B cell (primary cell): Measurements from ENCODE around the gene FLNB. TPM values are rescaled to one million over a fixed set of nuclear protein-coding genes. Genes with fewer than 3 reads are reported as not detected.

Experiments used
- ATAC-seq: fragments of 200-7000 bp; cut with Tn5 transposase; one replicate; pipeline ENCODE4 v1.10.0; 2021; ENCODE audit warnings: low read depth, mild to moderate bottlenecking, moderate number of reproducible peaks, moderate library complexity
- CTCF ChIA-PET: fragments of 350-600 bp; sonication (Branson Sonifier 250); formaldehyde crosslinking; loops from one replicate; lab custom pipeline; 2021; ENCODE audit warnings: antibody characterized with exemption, inconsistent platforms; lab: Charles Lee
- POLR2A ChIA-PET: fragments of 350-600 bp; sonication (Branson Sonifier 250); formaldehyde crosslinking; loops from one replicate; lab custom pipeline; 2021; ENCODE audit warnings: antibody characterized with exemption; lab: Charles Lee
- DNase-seq: peaks from one replicate; pipeline ENCODE4 v3.0.0; 2013
- H2AFZ ChIP-seq: 2 replicates; pipeline ENCODE4 v1.6.1; 2012; ENCODE audit warnings: mild to moderate bottlenecking, low read depth, low read length; ENCODE audit not compliant: insufficient read depth, poor library complexity, severe bottlenecking
- H3K27ac ChIP-seq, 2 donors: 1 replicate in 1 of 2; 2 replicates in 1 of 2; pipeline ENCODE4 v1.5.1; 2012 to 2013; ENCODE audit warnings: low read length in 2 of 2, mild to moderate bottlenecking in 2 of 2, moderate library complexity in 1 of 2
- H3K27me3 ChIP-seq, 4 experiments: fragments of 200-600 bp in 1 of 4; sonication (generic) in 1 of 4; replicated peaks in 1 of 4; 1 replicate in 2 of 4; 2 replicates in 2 of 4; pipeline versions ENCODE4 v1.6.1 to v1.7.0; 2013 to 2016; ENCODE audit warnings: low read length in 3 of 4, mild to moderate bottlenecking in 2 of 4, mixed read lengths in 1 of 4, moderate library complexity in 1 of 4; ENCODE audit not compliant: insufficient read depth in 4 of 4, control insufficient read depth in 3 of 4; ENCODE audit errors: control extremely low read depth in 1 of 4
- H3K36me3 ChIP-seq, 2 experiments: replicated peaks in 1 of 2; 1 replicate in 1 of 2; 2 replicates in 1 of 2; pipeline versions ENCODE4 v1.6.1 to v1.7.1; 2013; ENCODE audit warnings: low read length in 1 of 2; ENCODE audit not compliant: insufficient read depth in 2 of 2, control insufficient read depth in 1 of 2; ENCODE audit errors: control extremely low read depth in 1 of 2, extremely low read depth in 1 of 2
- H3K4me1 ChIP-seq, 2 donors: fragments of 200-600 bp in 1 of 2; sonication (generic) in 1 of 2; 1 replicate in 1 of 2; 2 replicates in 1 of 2; pipeline versions ENCODE4 v1.5.1 to v1.6.1; 2013 to 2017; ENCODE audit warnings: low read length in 2 of 2; ENCODE audit not compliant: control insufficient read depth in 2 of 2, insufficient read depth in 2 of 2
- H3K4me2 ChIP-seq: replicated peaks from 2 replicates; pipeline ENCODE3; 2012; ENCODE audit warnings: mild to moderate bottlenecking, low read depth, low read length; ENCODE audit not compliant: poor library complexity, severe bottlenecking
- H3K4me3 ChIP-seq, 5 experiments: fragments of 200-600 bp in 1 of 5; sonication (generic) in 1 of 5; 1 replicate in 3 of 5; 2 replicates in 2 of 5; pipeline versions ENCODE4 v1.5.1 to v1.7.0; 2011 to 2016; ENCODE audit warnings: low read length in 4 of 5, mild to moderate bottlenecking in 4 of 5, low read depth in 2 of 5, control low read depth in 1 of 5, moderate library complexity in 1 of 5; ENCODE audit not compliant: insufficient read depth in 1 of 5; ENCODE audit errors: control extremely low read depth in 1 of 5, extremely low read depth in 1 of 5
- H3K79me2 ChIP-seq: fragments of 200-600 bp; sonication (generic); one replicate; pipeline ENCODE4 v1.6.0; 2016; ENCODE audit warnings: low read length; ENCODE audit not compliant: control insufficient read depth, insufficient read depth
- H3K9ac ChIP-seq: fragments of 200-600 bp; sonication (generic); 2 replicates; pipeline ENCODE4 v1.6.1; 2017; ENCODE audit warnings: mild to moderate bottlenecking, low read length, moderate library complexity
- H3K9me3 ChIP-seq, 3 donors: one replicate each; pipeline versions ENCODE4 v1.6.1 to v1.7.1; 2013; ENCODE audit warnings: low read length in 2 of 3; ENCODE audit not compliant: control insufficient read depth in 2 of 3, insufficient read depth in 1 of 3; ENCODE audit errors: control extremely low read depth in 1 of 3
- H4K20me1 ChIP-seq: 2 replicates; pipeline ENCODE4 v1.6.0; 2012; ENCODE audit warnings: mild to moderate bottlenecking, low read length; ENCODE audit not compliant: insufficient read depth, control insufficient read depth, poor library complexity, severe bottlenecking
- H3K27ac Mint-ChIP-seq: one replicate; pipeline ENCODE4 v1.8.0; 2021; ENCODE audit warnings: mixed read lengths
- H3K27me3 Mint-ChIP-seq: one replicate; pipeline ENCODE4 v1.8.0; 2021; ENCODE audit warnings: mixed read lengths
- H3K4me1 Mint-ChIP-seq: one replicate; pipeline ENCODE4 v1.8.0; 2021; ENCODE audit warnings: mixed read lengths
- H3K4me3 Mint-ChIP-seq: one replicate; pipeline ENCODE4 v1.8.0; 2021; ENCODE audit warnings: mixed read lengths
- H3K9me3 Mint-ChIP-seq: one replicate; pipeline ENCODE4 v1.8.0; 2022; ENCODE audit warnings: mixed read lengths; ENCODE audit not compliant: insufficient read depth
- EZH2 ChIP-seq: IDR thresholded peaks from 2 replicates; pipeline ENCODE4 v1.6.1; 2012; ENCODE audit warnings: borderline replicate concordance, low read depth, mild to moderate bottlenecking, moderate library complexity, low read length; ENCODE audit not compliant: insufficient read depth, poor library complexity, severe bottlenecking
- WGBS: methylation state at CpG from one replicate; pipeline ENCODE4 v1.1.5; 2013; ENCODE audit warnings: missing lambda C conversion rate; ENCODE audit not compliant: insufficient coverage; 5-methylcytosine and 5-hydroxymethylcytosine counted together
- intact Hi-C: fragments of 100-400 bp; cut with micrococcal nuclease; formaldehyde crosslinking; loops from one replicate; pipeline ENCODE4 v1.10.0; 2022
- polyA plus RNA-seq: library from polyadenylated mRNA; depleted of rRNA; stranded (reverse); fragments of >200 nt; gene quantifications from 2 replicates; pipeline ENCODE4 v1.2.3, GENCODE V29; 2012
- total RNA-seq, 2 donors: library from RNA; stranded (reverse); fragments of 120-200 nt in 1 of 2; gene quantifications; 1 replicate in 1 of 2; 2 replicates in 1 of 2; pipeline versions ENCODE4 v1.2.3 to v1.2.4, GENCODE V29; 2013 to 2022
- TF ChIP-seq, protein P1 (sequence below): fragments of 200-600 bp; IDR thresholded peaks from one replicate; pipeline ENCODE4 v1.8.0; 2022; ENCODE audit warnings: antibody characterized with exemption, mild to moderate bottlenecking

FLNB gene
- total and polyA plus RNA-seq, 2 donors (not counting 1 experiment from before 2014, with no cell fraction given), result 25.5 to 28.3 TPM

DNA sequence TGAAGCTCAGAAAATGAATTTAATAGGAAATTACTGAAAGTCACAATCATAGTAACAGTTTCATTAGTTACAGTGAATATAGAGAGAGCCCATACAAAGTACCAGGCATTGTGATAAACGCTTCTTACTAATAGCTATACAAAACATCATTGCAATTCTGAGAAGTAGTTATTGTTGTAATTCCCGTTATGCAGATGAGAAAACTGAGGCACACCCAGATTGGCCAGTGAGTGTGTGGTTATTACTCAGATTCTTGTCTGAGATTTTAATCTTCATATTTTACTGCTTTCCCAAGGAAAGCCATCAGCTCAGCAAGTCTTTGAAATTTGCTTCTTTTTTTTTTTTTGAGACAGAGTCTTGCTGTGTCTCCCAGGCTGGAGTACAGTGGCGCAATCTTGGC is 14.3 kb downstream of the FLNB start:
- ATAC-seq, result no peak

DNA sequence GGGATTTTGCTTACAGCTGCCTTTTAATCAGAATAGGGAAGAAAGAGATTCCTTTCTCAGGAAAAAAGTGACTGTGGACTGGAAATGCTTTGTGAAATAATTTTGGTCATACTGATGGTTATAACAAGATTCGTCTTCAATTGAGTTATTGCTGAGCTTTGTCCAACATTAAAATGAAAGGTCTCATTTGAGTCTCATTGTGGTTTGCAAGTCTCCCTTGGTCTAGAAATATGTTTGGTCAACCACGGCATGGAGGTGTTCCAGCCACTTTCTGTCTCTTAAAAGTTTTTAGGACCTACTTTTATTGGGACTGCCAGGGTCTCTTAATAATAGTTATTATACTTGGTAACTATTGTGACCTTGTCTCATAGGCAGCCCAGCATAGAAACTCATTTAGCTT is 15.3 kb downstream of the FLNB start:
- Histone ChIP-seq H3K4me2 (no peak overlapping the region), H3K9me3 (no peaks in the 10 kb centered on the region), H3K4me1 (peaks cover 0 to 3% of the 10 kb centered on the region in 2 donors), H3K27ac (no peak overlapping the region), H3K36me3 (no peaks in the 10 kb centered on the region), H4K20me1 (peaks cover 20% of the 10 kb centered on the region), H3K79me2 (peaks cover 75% of the 10 kb centered on the region), H2AFZ (no peak overlapping the region), H3K9ac (no peak overlapping the region), H3K4me3 (no peak overlapping the region), H3K27me3 (no peaks in the 10 kb centered on the region)
- TF ChIP-seq EZH2, result no peak
- TF ChIP-seq, protein P1, sequence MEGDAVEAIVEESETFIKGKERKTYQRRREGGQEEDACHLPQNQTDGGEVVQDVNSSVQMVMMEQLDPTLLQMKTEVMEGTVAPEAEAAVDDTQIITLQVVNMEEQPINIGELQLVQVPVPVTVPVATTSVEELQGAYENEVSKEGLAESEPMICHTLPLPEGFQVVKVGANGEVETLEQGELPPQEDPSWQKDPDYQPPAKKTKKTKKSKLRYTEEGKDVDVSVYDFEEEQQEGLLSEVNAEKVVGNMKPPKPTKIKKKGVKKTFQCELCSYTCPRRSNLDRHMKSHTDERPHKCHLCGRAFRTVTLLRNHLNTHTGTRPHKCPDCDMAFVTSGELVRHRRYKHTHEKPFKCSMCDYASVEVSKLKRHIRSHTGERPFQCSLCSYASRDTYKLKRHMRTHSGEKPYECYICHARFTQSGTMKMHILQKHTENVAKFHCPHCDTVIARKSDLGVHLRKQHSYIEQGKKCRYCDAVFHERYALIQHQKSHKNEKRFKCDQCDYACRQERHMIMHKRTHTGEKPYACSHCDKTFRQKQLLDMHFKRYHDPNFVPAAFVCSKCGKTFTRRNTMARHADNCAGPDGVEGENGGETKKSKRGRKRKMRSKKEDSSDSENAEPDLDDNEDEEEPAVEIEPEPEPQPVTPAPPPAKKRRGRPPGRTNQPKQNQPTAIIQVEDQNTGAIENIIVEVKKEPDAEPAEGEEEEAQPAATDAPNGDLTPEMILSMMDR, result no peak
- ATAC-seq (no peak), DNase-seq (no peak)
- intact Hi-C loops, result no loop called here
- H3K27me3 Mint-ChIP-seq, result no peaks in the 10 kb centered on the region
- no peak overlapping the region for H3K4me3 Mint-ChIP-seq
- CTCF ChIA-PET, result interaction anchor here (0.6 to 2.4 kb wide), 4 partner anchors 12 to 790 kb away, joined by 3 to 9 read pairs (median 4); partner anchors contain the start of gene FLNB
- H3K4me1 Mint-ChIP-seq, result peaks cover 12% of the 10 kb centered on the region
- POLR2A ChIA-PET, result interaction anchor here (0.7 kb wide), 1 partner anchor 394 kb away, joined by 7 read pairs; no protein-coding TSS in a partner anchor
- H3K27ac Mint-ChIP-seq, result no peak overlapping the region
- no peaks in the 10 kb centered on the region for H3K9me3 Mint-ChIP-seq
- 75% methylated on average over 1 of the region's 2 CpGs for WGBS

More for the DNA sequence above, 14.3 kb downstream of the FLNB start:
- Histone ChIP-seq H3K9me3 (no peaks in the 10 kb centered on the region), H3K79me2 (peaks cover 80% of the 10 kb centered on the region), H3K36me3 (no peaks in the 10 kb centered on the region), H3K4me1 (peaks cover 0 to 3% of the 10 kb centered on the region in 2 donors), H3K4me2 (no peak overlapping the region), H3K4me3 (no peak overlapping the region), H2AFZ (no peak overlapping the region), H3K27me3 (no peaks in the 10 kb centered on the region), H3K9ac (no peak overlapping the region), H4K20me1 (peaks cover 20% of the 10 kb centered on the region), H3K27ac (no peak overlapping the region)
- CTCF ChIA-PET, result interaction anchor here (1.6 to 2.4 kb wide), 2 partner anchors 13 to 14 kb away, joined by 4 to 9 read pairs; partner anchors contain the start of gene FLNB
- no peak for TF ChIP-seq EZH2
- TF ChIP-seq, protein P1, result no peak
- POLR2A ChIA-PET, result interaction anchor here (0.6 to 0.7 kb wide), 2 partner anchors 9 to 13 kb away, joined by 4 to 7 read pairs; no protein-coding TSS in a partner anchor
- Mint-ChIP-seq H3K27me3 (no peaks in the 10 kb centered on the region), H3K27ac (no peak overlapping the region), H3K9me3 (no peaks in the 10 kb centered on the region), H3K4me1 (peaks cover 12% of the 10 kb centered on the region), H3K4me3 (no peak overlapping the region)
- WGBS, result no CpG with 5 or more reads among the region's 3 CpGs
- DNase-seq, result no peak
- intact Hi-C loops, result no loop called here
